ENCODE results near the gene AHCYL1. TPM values are rescaled to one million over a fixed set of nuclear protein-coding genes. Genes with fewer than 3 reads are reported as not detected.
A peak's percentile ranks its signal among the peaks of the same experiment; 100 is the strongest.

The AHCYL1 gene
- total and polyA plus RNA-seq, 2 experiments from 2014 or later = 56.2 to 97.6 TPM

DNA sequence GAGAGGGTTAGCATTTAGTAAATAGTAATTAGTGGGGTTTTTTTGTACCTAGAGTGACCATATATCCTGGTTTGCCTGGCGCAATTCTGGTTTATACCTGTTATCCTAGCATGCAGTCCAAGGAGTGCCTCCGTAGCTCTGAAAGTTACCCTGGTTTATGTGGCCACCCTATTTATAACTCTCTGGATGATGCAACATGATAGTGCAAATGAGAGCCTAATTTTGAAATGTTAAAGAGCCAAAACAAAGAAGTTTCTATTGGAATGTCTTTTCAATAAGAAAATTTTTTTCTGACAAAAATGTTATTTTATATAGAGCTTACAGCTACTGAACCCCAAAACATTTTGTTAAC is 5.7 kb downstream of the AHCYL1 start:
- TF ChIP-seq EZH2phosphoT487 (IDR thresholded peaks at IDR 0.05; ENCODE audit: low read depth, severe bottlenecking, unreplicated experiment) (no peak), CTCF (IDR thresholded peaks at IDR 0.05; ENCODE audit: poor library complexity) (no peak), EZH2 (IDR thresholded peaks at IDR 0.05; ENCODE audit: borderline replicate concordance) (no peak)
- Histone ChIP-seq H4K20me1 (ENCODE audit: insufficient read depth, poor library complexity, severe bottlenecking) (peaks cover 60% of the 10 kb centered on the region), H3K27me3 (no peaks in the 10 kb centered on the region), H3K4me1 (ENCODE audit: insufficient read depth) (peaks cover 47% of the 10 kb centered on the region), H3K4me3 (no peak overlapping the region), H3K79me2 (peaks cover 100% of the 10 kb centered on the region), H3K4me2 (no peak overlapping the region), H3K9me2 (replicated peaks; ENCODE audit: insufficient read depth) (no peaks in the 10 kb centered on the region), H3K36me3 (replicated peaks; ENCODE audit: insufficient read depth, low read depth) (no peaks in the 10 kb centered on the region), H2AFZ (no peak overlapping the region), H3K27ac (no peak overlapping the region), H3K9me3 (ENCODE audit: low read depth) (no peaks in the 10 kb centered on the region)
- WGBS (ENCODE audit: low lambda C conversion rate, missing lambda C conversion rate) = 85% methylated on average over 2 of the region's 2 CpGs
- no peak for DNase-seq (ENCODE audit: low spot score)

- Histone ChIP-seq H2AFZ (no peak overlapping the region), H3K4me1 (ENCODE audit: insufficient read depth) (peaks cover 45% of the 10 kb centered on the region), H4K20me1 (ENCODE audit: insufficient read depth, poor library complexity, severe bottlenecking) (peaks cover 56% of the 10 kb centered on the region), H3K79me2 (peaks cover 100% of the 10 kb centered on the region), H3K9me2 (replicated peaks; ENCODE audit: insufficient read depth) (no peaks in the 10 kb centered on the region), H3K9me3 (ENCODE audit: low read depth) (no peaks in the 10 kb centered on the region), H3K27me3 (no peaks in the 10 kb centered on the region), H3K36me3 (replicated peaks; ENCODE audit: insufficient read depth, low read depth) (no peaks in the 10 kb centered on the region), H3K4me3 (no peak overlapping the region), H3K4me2 (no peak overlapping the region), H3K27ac (no peak overlapping the region)
- no peak for DNase-seq (ENCODE audit: low spot score)
- WGBS (ENCODE audit: low lambda C conversion rate, missing lambda C conversion rate) = 89% methylated on average over 5 of the region's 5 CpGs
- TF ChIP-seq EZH2 (IDR thresholded peaks at IDR 0.05; ENCODE audit: borderline replicate concordance) (no peak), CTCF (IDR thresholded peaks at IDR 0.05; ENCODE audit: poor library complexity) (no peak), EZH2phosphoT487 (IDR thresholded peaks at IDR 0.05; ENCODE audit: low read depth, severe bottlenecking, unreplicated experiment) (no peak)
Observed at GRCh38 chr1:109991400-109991925, 6.9 kb downstream of the AHCYL1 start.

GRCh38 chr1:109993885-109994284 is 9.3 kb downstream of the AHCYL1 start:
- Histone ChIP-seq H3K4me1 (ENCODE audit: insufficient read depth) (peaks cover 39% of the 10 kb centered on the region), H3K4me2 (peak overlapping the region; percentile 19)
- TF ChIP-seq CTCF (IDR thresholded peaks at IDR 0.05; ENCODE audit: poor library complexity) = no peak
- no peak for TF ChIP-seq EZH2phosphoT487 (IDR thresholded peaks at IDR 0.05; ENCODE audit: low read depth, severe bottlenecking, unreplicated experiment)
- TF ChIP-seq EZH2 (IDR thresholded peaks at IDR 0.05; ENCODE audit: borderline replicate concordance) = no peak

More at GRCh38 chr1:109993885-109994284, 9.3 kb downstream of the AHCYL1 start:
- 75% methylated on average over 3 of the region's 3 CpGs for WGBS (ENCODE audit: low lambda C conversion rate, missing lambda C conversion rate)
- peak overlapping the region; percentile 72 for H3K27ac ChIP-seq
- no peak overlapping the region for H2AFZ ChIP-seq
- no peaks in the 10 kb centered on the region for H3K27me3 ChIP-seq
- H3K4me3 ChIP-seq = no peak overlapping the region
- no peaks in the 10 kb centered on the region for H3K36me3 ChIP-seq (replicated peaks; ENCODE audit: insufficient read depth, low read depth)
- no peaks in the 10 kb centered on the region for H3K9me2 ChIP-seq (replicated peaks; ENCODE audit: insufficient read depth)
- H3K79me2 ChIP-seq = peaks cover 100% of the 10 kb centered on the region
- H3K9me3 ChIP-seq (ENCODE audit: low read depth) = no peaks in the 10 kb centered on the region
- H4K20me1 ChIP-seq (ENCODE audit: insufficient read depth, poor library complexity, severe bottlenecking) = peaks cover 53% of the 10 kb centered on the region
- DNase-seq (ENCODE audit: low spot score) = peak; percentile 46

All from hepatocyte (in vitro differentiated cells).